HepG2 (cell line): ENCODE results near the gene DUSP22. TPM values are rescaled to one million over a fixed set of nuclear protein-coding genes. Genes with fewer than 3 reads are reported as not detected.

Source experiments
- ATAC-seq: fragments of 200-7000 bp; cut with Tn5 transposase; 3 replicates; pipeline ENCODE4 v1.9.1; 2020; ENCODE audit warnings: mild to moderate bottlenecking, moderate library complexity
- BruUV-seq: library from RNA; stranded (reverse); fragments of 400-500 nt; replicated peaks from 2 replicates; lab custom pipeline; 2021; lab: Mats Ljungman, UMichigan
- CTCF ChIA-PET: fragments of 300-600 bp; formaldehyde crosslinking; extraction: SDS; loops from one replicate; lab custom pipeline; 2021; ENCODE audit warnings: low total read pairs, inconsistent platforms, low intra/inter-chr PET ratio; lab: Yijun Ruan, JAX
- POLR2A ChIA-PET: fragments of 350-600 bp; sonication (Branson Sonifier 250); formaldehyde crosslinking; loops from one replicate; lab custom pipeline; 2020; ENCODE audit warnings: antibody characterized with exemption, inconsistent platforms; lab: Yijun Ruan, JAX
- DNase-seq: peaks from one replicate; pipeline ENCODE4 v3.0.0-alpha.2; 2015; ENCODE audit warnings: low spot score
- FAIRE-seq: peaks from 3 replicates; lab custom pipeline; 2011; peaks lifted over from hg19 to GRCh38; lab: Jason Lieb, UNC
- H2AFZ ChIP-seq: one replicate; pipeline ENCODE4 v1.6.1; 2011; ENCODE audit warnings: low read length, inconsistent platforms
- H3K27ac ChIP-seq: fragments of 300-600 bp; 3 replicates; pipeline ENCODE4 v1.8.0; 2011; ENCODE audit warnings: mixed run types, mild to moderate bottlenecking, mixed read lengths, low read length, inconsistent platforms; ENCODE audit not compliant: insufficient read depth; ENCODE audit errors: extremely low read length
- H3K27me3 ChIP-seq, 2 experiments: fragments of 200-600 bp in 1 of 2; 2 replicates in 1 of 2; 3 replicates in 1 of 2; pipeline versions ENCODE4 v1.6.0 to v1.8.0; 2011; ENCODE audit warnings: low read length in 2 of 2, mild to moderate bottlenecking in 2 of 2, moderate library complexity in 2 of 2, inconsistent platforms in 1 of 2; ENCODE audit not compliant: insufficient read depth in 2 of 2, control insufficient read depth in 1 of 2
- H3K36me3 ChIP-seq, 2 experiments: fragments of 200-600 bp in 1 of 2; replicated peaks in 1 of 2; 2 replicates in 1 of 2; 3 replicates in 1 of 2; pipeline versions ENCODE4 v1.5.1 to v1.8.0; 2011; ENCODE audit warnings: low read length in 2 of 2, inconsistent platforms in 1 of 2; ENCODE audit not compliant: insufficient read depth in 2 of 2, control insufficient read depth in 1 of 2
- H3K4me1 ChIP-seq: 2 replicates; pipeline ENCODE4 v1.5.1; 2012; ENCODE audit warnings: low read length, inconsistent platforms; ENCODE audit not compliant: insufficient read depth
- H3K4me2 ChIP-seq: 2 replicates; pipeline ENCODE4 v1.6.0; 2011; ENCODE audit warnings: low read depth, low read length, inconsistent platforms
- H3K4me3 ChIP-seq, 3 experiments: fragments of 200-600 bp in 1 of 3; sonication (generic), shearing (Covaris generic) in 1 of 3; replicated peaks in 1 of 3; 2 replicates each; pipeline ENCODE4 v1.5.1; 2011 to 2016; ENCODE audit warnings: low read length in 3 of 3, inconsistent platforms in 2 of 3, low read depth in 2 of 3, mild to moderate bottlenecking in 2 of 3, control low read depth in 1 of 3, mixed read lengths in 1 of 3; ENCODE audit not compliant: insufficient read depth in 1 of 3
- H3K79me2 ChIP-seq: one replicate; pipeline ENCODE4 v1.6.1; 2011; ENCODE audit warnings: low read length, inconsistent platforms; ENCODE audit not compliant: insufficient read depth
- H3K9ac ChIP-seq: 2 replicates; pipeline ENCODE4 v1.6.0; 2011; ENCODE audit warnings: mild to moderate bottlenecking, low read depth, low read length, inconsistent platforms; ENCODE audit not compliant: insufficient read depth
- H3K9me3 ChIP-seq: 2 replicates; pipeline ENCODE4 v1.5.1; 2012; ENCODE audit warnings: mild to moderate bottlenecking, low read length
- H4K20me1 ChIP-seq: 2 replicates; pipeline ENCODE4 v1.6.0; 2011; ENCODE audit warnings: inconsistent platforms, mild to moderate bottlenecking, low read length, moderate library complexity; ENCODE audit not compliant: insufficient read depth
- CBX2 ChIP-seq, 2 experiments: fragments of 200-600 bp in 1 of 2; sonication (generic); formaldehyde crosslinking in 1 of 2; IDR thresholded peaks; 2 replicates each; pipeline versions ENCODE4 v1.7.0 to v1.8.1; 2018 to 2022; ENCODE audit warnings: low read depth in 2 of 2, low read length in 1 of 2, mild to moderate bottlenecking in 1 of 2, missing genetic modification reagents in 1 of 2
- ELF4 ChIP-seq: sonication (generic); formaldehyde crosslinking; IDR thresholded peaks from 2 replicates; pipeline ENCODE4 v1.5.0; 2020; ENCODE audit warnings: missing genetic modification reagents, mild to moderate bottlenecking, moderate library complexity, borderline replicate concordance
- ETV5 ChIP-seq: IDR thresholded peaks from 2 replicates; pipeline ENCODE4 v1.6.1; 2018; ENCODE audit warnings: missing biosample characterization, missing genetic modification reagents, inconsistent platforms, borderline replicate concordance
- FOXK1 ChIP-seq: sonication (generic); formaldehyde crosslinking; IDR thresholded peaks from 2 replicates; pipeline ENCODE4 v1.4.0; 2020; ENCODE audit warnings: low read depth, missing genetic modification reagents, borderline replicate concordance
- HDAC6 ChIP-seq: fragments of 200-600 bp; sonication (generic); IDR thresholded peaks from 2 replicates; pipeline ENCODE4 v1.7.0; 2017; ENCODE audit warnings: mild to moderate bottlenecking, antibody characterized with exemption, low read length, low read depth
- JARID2 ChIP-seq: sonication (generic); formaldehyde crosslinking; IDR thresholded peaks from 2 replicates; pipeline ENCODE4 v1.8.1; 2023; ENCODE audit warnings: missing genetic modification reagents, inconsistent platforms; ENCODE audit not compliant: insufficient replicate concordance
- KLF6 ChIP-seq: IDR thresholded peaks from 2 replicates; pipeline ENCODE4 v1.8.0; 2016; ENCODE audit warnings: missing biosample characterization, missing genetic modification reagents
- NFYC ChIP-seq: IDR thresholded peaks from 2 replicates; pipeline ENCODE4 v1.6.1; 2016; ENCODE audit warnings: missing genetic modification reagents, missing compliant biosample characterization
- NPAS2 ChIP-seq: sonication (generic); formaldehyde crosslinking; IDR thresholded peaks from 2 replicates; pipeline ENCODE4 v1.8.0; 2022; ENCODE audit warnings: mild to moderate bottlenecking, missing genetic modification reagents, borderline replicate concordance
- RORA ChIP-seq: sonication (generic); formaldehyde crosslinking; IDR thresholded peaks from 2 replicates; pipeline ENCODE4 v1.5.0; 2020; ENCODE audit warnings: mild to moderate bottlenecking, missing genetic modification reagents, moderate library complexity
- SKIL ChIP-seq: sonication (generic); formaldehyde crosslinking; IDR thresholded peaks from 2 replicates; pipeline ENCODE4 v1.8.0; 2022; ENCODE audit warnings: missing genetic modification reagents, mild to moderate bottlenecking, moderate library complexity, borderline replicate concordance
- TRIM24 ChIP-seq: sonication (generic); formaldehyde crosslinking; IDR thresholded peaks from 2 replicates; pipeline ENCODE4 v1.8.0; 2022; ENCODE audit warnings: mild to moderate bottlenecking, missing genetic modification reagents
- ZBTB25 ChIP-seq: IDR thresholded peaks from 2 replicates; pipeline ENCODE4 v1.6.1; 2018; ENCODE audit warnings: missing genetic modification reagents
- ZNF33A ChIP-seq: sonication (generic); formaldehyde crosslinking; IDR thresholded peaks from 2 replicates; pipeline ENCODE4 v1.5.1; 2020; ENCODE audit warnings: missing genetic modification reagents, mild to moderate bottlenecking, moderate library complexity, borderline replicate concordance
- ZNF558 ChIP-seq: sonication (generic); formaldehyde crosslinking; IDR thresholded peaks from 2 replicates; pipeline ENCODE4 v1.9.0; 2022; ENCODE audit warnings: mild to moderate bottlenecking, missing genetic modification reagents, borderline replicate concordance
- ZNF563 ChIP-seq: sonication (generic); formaldehyde crosslinking; IDR thresholded peaks from 2 replicates; pipeline ENCODE4 v1.8.0; 2022; ENCODE audit warnings: mild to moderate bottlenecking, moderate library complexity, missing genetic modification reagents
- ZNF616 ChIP-seq: sonication (generic); formaldehyde crosslinking; IDR thresholded peaks from 2 replicates; pipeline ENCODE4 v1.5.0; 2020; ENCODE audit warnings: low read depth, mild to moderate bottlenecking, missing genetic modification reagents
- ZNF788 ChIP-seq: sonication (generic); formaldehyde crosslinking; IDR thresholded peaks from 2 replicates; pipeline ENCODE4 v1.5.0; 2020; ENCODE audit warnings: mild to moderate bottlenecking, missing genetic modification reagents, borderline replicate concordance
- ZNF891 ChIP-seq: sonication (generic); formaldehyde crosslinking; IDR thresholded peaks from 2 replicates; pipeline ENCODE4 v1.5.0; 2020; ENCODE audit warnings: mild to moderate bottlenecking, missing genetic modification reagents
- ZSCAN30 ChIP-seq: sonication (generic); formaldehyde crosslinking; IDR thresholded peaks from 2 replicates; pipeline ENCODE4 v1.5.0; 2020; ENCODE audit warnings: mild to moderate bottlenecking, missing genetic modification reagents
- WGBS: methylation state at CpG from one replicate; pipeline ENCODE4 v1.1.6; 2017; ENCODE audit warnings: low lambda C conversion rate; 5-methylcytosine and 5-hydroxymethylcytosine counted together
- in situ Hi-C: cut with HindIII; loops from 2 replicates; pipeline ENCODE4 v1.10.0; 2017; ENCODE audit warnings: low pct_unique_long_range_greater_than_20kb; ENCODE audit not compliant: extremely low pct_ligation_motif_present
- intact Hi-C: fragments of 100-400 bp; cut with micrococcal nuclease; formaldehyde crosslinking; loops from one replicate; pipeline ENCODE4 v1.10.0; 2022; ENCODE audit not compliant: unreplicated experiment
- polyA plus RNA-seq, 8 experiments: library from polyadenylated mRNA; depleted of rRNA in 3 of 8; stranded (reverse) in 7 of 8; unstranded in 1 of 8; fragments of >200 nt; fragmentation: Illumina TruSeq in 4 of 8; extraction: Trizol in 4 of 8; gene quantifications; 2 replicates each; pipeline versions ENCODE4 v1.2.1 to v1.2.3, GENCODE V29; 2011 to 2016; ENCODE audit warnings: low read depth in 4 of 8, missing spikeins in 1 of 8, mixed read lengths in 1 of 8; ENCODE audit not compliant: insufficient read depth in 1 of 8
- total RNA-seq, 5 experiments: library from RNA; depleted of rRNA; stranded (reverse); fragments of >200 nt; fragmentation: Illumina TruSeq; extraction: Trizol; gene quantifications; 2 replicates each; pipeline ENCODE4 v1.2.3, GENCODE V29; 2016; ENCODE audit warnings: low read depth in 1 of 5

Gene DUSP22
- total and polyA plus RNA-seq, 2 of the 13 experiments (the other 11 are each of a cell fraction or from before 2014, with no cell fraction given), result 20.2 to 32.8 TPM

GRCh38 chr6:246352-246751 lies 45.9 kb upstream of the DUSP22 start (continued):
- TF ChIP-seq SKIL (CRISPR knock-in tag), result no peak
- no peak for TF ChIP-seq ZNF33A (CRISPR knock-in tag)
- no peak for TF ChIP-seq ZNF563 (CRISPR knock-in tag)
- no peak for TF ChIP-seq HDAC6
- TF ChIP-seq, all 625 proteins: peak for 0

GRCh38 chr6:247351-247750 lies 44.9 kb upstream of the DUSP22 start:
- CTCF ChIA-PET, result no interaction called here
- Histone ChIP-seq H4K20me1 (no peaks in the 10 kb centered on the region), H3K4me2 (no peak overlapping the region), H3K27ac (no peak overlapping the region), H3K9ac (no peak overlapping the region), H3K4me3 (no peak overlapping the region)
- no peak for FAIRE-seq
- TF ChIP-seq CBX2 (IDR thresholded peaks at IDR 0.05; ENCODE audit: low read depth, low read length), result no peak
- TF ChIP-seq CBX2 (CRISPR knock-in tag; IDR thresholded peaks at IDR 0.05; ENCODE audit: low read depth), result no peak
- TF ChIP-seq TRIM24, result no peak
- TF ChIP-seq ELF4 (CRISPR knock-in tag), result no peak
- TF ChIP-seq ETV5 (CRISPR knock-in tag), result no peak
- no peak for TF ChIP-seq ZSCAN30 (CRISPR knock-in tag)
- no peak for TF ChIP-seq RORA (CRISPR knock-in tag)
- no peak for TF ChIP-seq JARID2 (CRISPR knock-in tag)
- TF ChIP-seq NPAS2, result no peak
- TF ChIP-seq ZNF616 (CRISPR knock-in tag), result no peak
- no peak for TF ChIP-seq ZBTB25 (CRISPR knock-in tag)
- no peak for TF ChIP-seq KLF6
- no peak for TF ChIP-seq ZNF558 (CRISPR knock-in tag)
- TF ChIP-seq FOXK1 (CRISPR knock-in tag), result no peak
- no peak for TF ChIP-seq ZNF891
- no peak for TF ChIP-seq NFYC (CRISPR knock-in tag)
- TF ChIP-seq ZNF788 (CRISPR knock-in tag), result no peak
- TF ChIP-seq, all 625 proteins: peak for 0
- no peak for ATAC-seq
- in situ Hi-C loops (no loop called here), intact Hi-C loops (no loop called here)
- H3K4me1 ChIP-seq, result no peaks in the 10 kb centered on the region
- no peak for DNase-seq
- POLR2A ChIA-PET, result no interaction called here
- H3K36me3 ChIP-seq, result no peaks in the 10 kb centered on the region
- BruUV-seq, result no TSS peak
- peaks cover 0 to 6% of the 10 kb centered on the region in 2 experiments; a peak in 2 of 5 replicates for H3K27me3 ChIP-seq
- WGBS, result 48% methylated on average over 5 of the region's 5 CpGs
- no peaks in the 10 kb centered on the region for H3K9me3 ChIP-seq
- no peaks in the 10 kb centered on the region for H3K79me2 ChIP-seq
- H2AFZ ChIP-seq, result no peak overlapping the region
